Fibroblast of pulmonary artery (primary cell): ENCODE data around the gene PFN4.

Experiments used
- DNase-seq: peaks from one replicate; pipeline ENCODE4 v3.0.0-alpha.2; 2010; ENCODE audit warnings: low read depth
- H3K4me3 ChIP-seq: replicated peaks from 2 replicates; pipeline ENCODE4 v1.5.1; 2011; ENCODE audit warnings: low read depth, mild to moderate bottlenecking, control low read depth, low read length, moderate library complexity
- CTCF ChIP-seq: IDR thresholded peaks from 2 replicates; pipeline ENCODE4 v1.5.1; 2011; ENCODE audit warnings: mild to moderate bottlenecking, control low read depth, low read length, inconsistent platforms; ENCODE audit errors: missing control alignments

The PFN4 gene

GRCh38 chr2:24132543-24132942 lies 9.4 kb upstream of the PFN4 start:
- H3K4me3 ChIP-seq = no peak overlapping the region
- TF ChIP-seq CTCF = no peak
- DNase-seq = no peak

GRCh38 chr2:24125956-24126355 lies 2.8 kb upstream of the PFN4 start:
- no peak for DNase-seq
- TF ChIP-seq CTCF = no peak

GRCh38 chr2:24123922-24124580 lies 917 bp upstream of the PFN4 start:
- DNase-seq = peak; percentile 50
- peak overlapping the region; percentile 81 for H3K4me3 ChIP-seq
- no peak for TF ChIP-seq CTCF

More at GRCh38 chr2:24125956-24126355, 2.8 kb upstream of the PFN4 start:
- no peak overlapping the region for H3K4me3 ChIP-seq

- DNase-seq = peak; percentile 10
- H3K4me3 ChIP-seq = peak overlapping the region; percentile 81
- no peak for TF ChIP-seq CTCF
These were observed 554 bp downstream of the PFN4 start for GRCh38 chr2:24122366-24123194.

GRCh38 chr2:24121469-24121868 lies 1.7 kb downstream of the PFN4 start:
- TF ChIP-seq CTCF = no peak
- no peak overlapping the region for H3K4me3 ChIP-seq
- no peak for DNase-seq

GRCh38 chr2:24121066-24121465 lies 2.1 kb downstream of the PFN4 start:
- no peak for DNase-seq
- no peak overlapping the region for H3K4me3 ChIP-seq
- no peak for TF ChIP-seq CTCF

- no peak for TF ChIP-seq CTCF
These were observed 5.2 kb downstream of the PFN4 start for GRCh38 chr2:24117902-24118301.

More at GRCh38 chr2:24117902-24118301, 5.2 kb downstream of the PFN4 start:
- DNase-seq = no peak
- no peak overlapping the region for H3K4me3 ChIP-seq
